AG09309 (cell line): ENCODE measurements around the gene RHBDD1.

Experiments used
- DNase-seq: peaks from one replicate; pipeline ENCODE4 v3.0.0-alpha.2; 2010; ENCODE audit warnings: low read depth
- H3K4me3 ChIP-seq: 2 replicates; pipeline ENCODE4 v1.5.1; 2011; ENCODE audit warnings: mild to moderate bottlenecking, low read depth, low read length, moderate library complexity; ENCODE audit not compliant: control insufficient read depth
- CTCF ChIP-seq: IDR thresholded peaks from 2 replicates; pipeline ENCODE4 v1.5.1; 2011; ENCODE audit warnings: mild to moderate bottlenecking, low read depth, low read length, inconsistent platforms; ENCODE audit not compliant: insufficient read depth, control insufficient read depth; ENCODE audit errors: missing control alignments

The RHBDD1 gene

GRCh38 chr2:226845386-226846116 lies 9.7 kb downstream of the RHBDD1 start:
- TF ChIP-seq CTCF, result no peak
- DNase-seq, result no peak

DNA sequence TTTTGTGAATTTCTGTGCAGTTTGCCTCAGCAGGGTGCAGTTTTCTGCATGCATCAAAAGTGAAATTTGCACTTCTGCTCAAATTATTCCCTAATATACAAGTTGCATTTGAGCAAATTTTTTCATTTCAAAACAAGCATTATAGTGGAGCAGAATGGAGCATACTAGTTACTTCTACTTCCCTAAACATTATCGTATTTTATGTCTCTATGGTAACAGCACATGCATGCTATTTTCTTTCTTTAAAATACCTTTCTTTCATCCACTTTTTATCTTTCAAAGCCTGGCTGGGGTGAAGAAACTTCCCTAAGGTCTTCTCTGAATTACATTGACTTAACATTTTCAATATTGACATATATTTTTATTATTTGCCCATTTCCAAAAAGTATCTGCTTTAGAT lies 11.2 kb downstream of the RHBDD1 start:
- no peak for TF ChIP-seq CTCF
- H3K4me3 ChIP-seq, result no peak overlapping the region
- DNase-seq, result no peak

More at GRCh38 chr2:226845386-226846116, 9.7 kb downstream of the RHBDD1 start:
- no peak overlapping the region for H3K4me3 ChIP-seq

GRCh38 chr2:226847511-226847910 lies 11.7 kb downstream of the RHBDD1 start:
- H3K4me3 ChIP-seq, result no peak overlapping the region
- no peak for TF ChIP-seq CTCF
- no peak for DNase-seq

DNA sequence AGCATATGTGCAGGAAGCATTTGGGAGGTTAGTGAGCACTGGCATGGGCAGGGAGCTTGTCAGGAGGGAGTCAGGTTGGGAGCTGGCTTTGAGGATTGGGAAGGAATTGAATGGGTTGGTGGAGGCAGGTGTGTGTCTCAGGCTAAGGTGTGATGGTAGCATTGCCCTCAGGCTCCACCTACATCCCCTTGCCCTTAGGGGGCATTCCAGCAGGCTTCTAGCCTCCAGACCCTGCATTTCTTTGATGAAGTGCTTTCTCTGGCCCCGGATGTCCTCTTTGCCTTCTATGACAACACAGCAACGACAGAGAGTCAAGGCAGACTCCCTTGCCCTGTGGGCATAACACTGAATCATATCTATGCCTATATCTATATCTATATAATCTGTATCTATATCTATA lies 13.5 kb downstream of the RHBDD1 start:
- no peak overlapping the region for H3K4me3 ChIP-seq
- no peak for DNase-seq
- no peak for TF ChIP-seq CTCF

GRCh38 chr2:226850024-226850423 lies 14.2 kb downstream of the RHBDD1 start:
- DNase-seq, result no peak
- no peak for TF ChIP-seq CTCF
- no peak overlapping the region for H3K4me3 ChIP-seq

DNA sequence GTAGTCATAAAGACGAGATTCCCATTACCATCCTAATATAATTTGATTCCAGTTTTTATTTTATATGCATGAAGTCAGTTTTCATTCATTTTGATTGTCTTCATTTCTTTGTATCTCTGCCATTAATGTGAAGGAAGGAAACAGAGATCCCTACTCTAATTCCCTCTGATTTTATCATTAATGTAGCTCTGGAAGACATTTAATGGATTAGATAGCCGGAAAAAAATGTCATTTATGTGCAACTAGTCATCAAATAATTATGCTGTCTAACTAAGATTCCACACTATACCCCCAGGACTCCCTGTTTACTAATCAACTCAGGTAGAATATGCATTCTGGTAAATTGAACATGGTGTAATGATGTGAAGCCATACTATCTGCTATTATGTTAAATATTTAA lies 19.9 kb downstream of the RHBDD1 start:
- no peak for TF ChIP-seq CTCF
- H3K4me3 ChIP-seq, result no peak overlapping the region
- no peak for DNase-seq
